KOPT-K1 (cell line): ENCODE results near the gene KRTAP10-3.
"Not testable (repeated sequence)": the region's sequence is repeated elsewhere in the genome, so short reads cannot be mapped to it uniquely, and the experiment has no call there.

Source experiments
- H3K27ac ChIP-seq: fragments of 200-600 bp; sonication (generic); 2 replicates; pipeline ENCODE4 v1.5.1; 2016; ENCODE audit warnings: antibody characterized with exemption, mild to moderate bottlenecking, low read depth, low read length; ENCODE audit not compliant: poor library complexity, severe bottlenecking
- H3K36me3 ChIP-seq: fragments of 200-600 bp; sonication (generic); 2 replicates; pipeline ENCODE4 v1.5.1; 2017; ENCODE audit warnings: antibody characterized with exemption, mild to moderate bottlenecking, low read length, moderate library complexity; ENCODE audit not compliant: insufficient read depth
- H3K9me3 ChIP-seq: fragments of 200-600 bp; sonication (generic); 2 replicates; pipeline ENCODE4 v1.5.1; 2017; ENCODE audit warnings: antibody characterized with exemption, low read length, mild to moderate bottlenecking; ENCODE audit not compliant: insufficient read depth, poor library complexity, severe bottlenecking

KRTAP10-3 gene

GRCh38 chr21:44579056-44579832 is 20.6 kb upstream of the KRTAP10-3 start:
- Histone ChIP-seq H3K36me3 (no peaks in the 10 kb centered on the region), H3K27ac (no peak overlapping the region), H3K9me3 (peaks cover 28% of the 10 kb centered on the region)

GRCh38 chr21:44578371-44579055 is 19.9 kb upstream of the KRTAP10-3 start:
- Histone ChIP-seq H3K27ac (no peak overlapping the region), H3K9me3 (peaks cover 28% of the 10 kb centered on the region), H3K36me3 (no peaks in the 10 kb centered on the region)

- Histone ChIP-seq H3K9me3 (peaks cover 23% of the 10 kb centered on the region), H3K36me3 (no peaks in the 10 kb centered on the region), H3K27ac (no peak overlapping the region)
These were observed 17.4 kb upstream of the KRTAP10-3 start for GRCh38 chr21:44576025-44576420.

GRCh38 chr21:44575307-44576024 is 16.9 kb upstream of the KRTAP10-3 start:
- Histone ChIP-seq H3K36me3 (no peaks in the 10 kb centered on the region), H3K9me3 (peaks cover 23% of the 10 kb centered on the region), H3K27ac (no peak overlapping the region)

GRCh38 chr21:44574457-44575306 is 16.1 kb upstream of the KRTAP10-3 start:
- H3K36me3 ChIP-seq = no peaks in the 10 kb centered on the region
- peaks cover 23% of the 10 kb centered on the region for H3K9me3 ChIP-seq
- H3K27ac ChIP-seq = no peak overlapping the region

GRCh38 chr21:44573630-44574456 is 15.2 kb upstream of the KRTAP10-3 start, which contains the start of gene KRTAP10-4:
KRTAP10-4 (plus strand) TSS chr21:44573729; CDS start chr21:44573759, 30 bp downstream.
- H3K36me3 ChIP-seq, H3K27ac ChIP-seq: not testable (repeated sequence)
- peaks cover 23% of the 10 kb centered on the region for H3K9me3 ChIP-seq

GRCh38 chr21:44572959-44573583 is 14.5 kb upstream of the KRTAP10-3 start:
- Histone ChIP-seq H3K27ac (no peak overlapping the region), H3K9me3 (peaks cover 23% of the 10 kb centered on the region)

GRCh38 chr21:44571844-44572782 is 13.5 kb upstream of the KRTAP10-3 start:
- Histone ChIP-seq H3K9me3 (peaks cover 18% of the 10 kb centered on the region), H3K36me3 (no peaks in the 10 kb centered on the region), H3K27ac (no peak overlapping the region)

More at GRCh38 chr21:44572959-44573583, 14.5 kb upstream of the KRTAP10-3 start:
- no peaks in the 10 kb centered on the region for H3K36me3 ChIP-seq

- Histone ChIP-seq H3K27ac (no peak overlapping the region), H3K36me3 (no peaks in the 10 kb centered on the region)
These were observed 12.7 kb upstream of the KRTAP10-3 start for GRCh38 chr21:44571296-44571695.

GRCh38 chr21:44569861-44570517 is 11.4 kb upstream of the KRTAP10-3 start:
- H3K36me3 ChIP-seq = no peaks in the 10 kb centered on the region
- H3K9me3 ChIP-seq = peaks cover 11% of the 10 kb centered on the region
- no peak overlapping the region for H3K27ac ChIP-seq

More at GRCh38 chr21:44571296-44571695, 12.7 kb upstream of the KRTAP10-3 start:
- peaks cover 11% of the 10 kb centered on the region for H3K9me3 ChIP-seq

- no peaks in the 10 kb centered on the region for H3K36me3 ChIP-seq
- H3K27ac ChIP-seq = no peak overlapping the region
- peaks cover 11% of the 10 kb centered on the region for H3K9me3 ChIP-seq
These were observed 10.3 kb upstream of the KRTAP10-3 start for GRCh38 chr21:44568667-44569556.
